ENCODE data around the gene CERK.

The CERK gene

GRCh38 chr22:46731246-46732040 is 6.6 kb downstream of the CERK start:
- DNase-seq (ENCODE audit: low read depth in 2 of 2) = no peak

GRCh38 chr22:46730568-46731245 is 7.3 kb downstream of the CERK start:
- DNase-seq (ENCODE audit: low read depth in 2 of 2) = no peak

- DNase-seq (ENCODE audit: low read depth in 2 of 2) = no peak
Observed at GRCh38 chr22:46728470-46728869, 9.6 kb downstream of the CERK start.

GRCh38 chr22:46727813-46728364 is 10.2 kb downstream of the CERK start:
- no peak for DNase-seq (ENCODE audit: low read depth in 2 of 2)

GRCh38 chr22:46726986-46727317 is 11.1 kb downstream of the CERK start:
- DNase-seq (ENCODE audit: low read depth in 2 of 2) = no peak

GRCh38 chr22:46726066-46726985 is 11.7 kb downstream of the CERK start:
- no peak for DNase-seq (ENCODE audit: low read depth in 2 of 2)

- DNase-seq (ENCODE audit: low read depth in 2 of 2) = no peak
Observed at GRCh38 chr22:46725096-46725495, 13.0 kb downstream of the CERK start.

GRCh38 chr22:46723882-46724281 is 14.2 kb downstream of the CERK start:
- no peak for DNase-seq (ENCODE audit: low read depth in 2 of 2)

GRCh38 chr22:46721501-46722085 is 16.5 kb downstream of the CERK start:
- no peak for DNase-seq (ENCODE audit: low read depth in 2 of 2)

GRCh38 chr22:46719921-46720320 is 18.1 kb downstream of the CERK start:
- no peak for DNase-seq (ENCODE audit: low read depth in 2 of 2)

- no peak for DNase-seq (ENCODE audit: low read depth in 2 of 2)
Observed at GRCh38 chr22:46714550-46714949, 23.5 kb downstream of the CERK start.

- no peak for DNase-seq (ENCODE audit: low read depth in 2 of 2)
Observed at GRCh38 chr22:46712288-46712687, 25.8 kb downstream of the CERK start.

GRCh38 chr22:46710806-46711205 is 27.2 kb downstream of the CERK start:
- DNase-seq (ENCODE audit: low read depth in 2 of 2) = no peak

- DNase-seq (ENCODE audit: low read depth in 2 of 2) = no peak
Observed at GRCh38 chr22:46708766-46709330, 29.2 kb downstream of the CERK start.

- no peak for DNase-seq (ENCODE audit: low read depth in 2 of 2)
Observed at GRCh38 chr22:46707827-46708570, 30.1 kb downstream of the CERK start.

- no peak for DNase-seq (ENCODE audit: low read depth in 2 of 2)
Observed at GRCh38 chr22:46707305-46707704, 30.7 kb downstream of the CERK start.

GRCh38 chr22:46706060-46706459 is 32.0 kb downstream of the CERK start:
- no peak for DNase-seq (ENCODE audit: low read depth in 2 of 2)

GRCh38 chr22:46703996-46704370 is 34.1 kb downstream of the CERK start:
- no peak for DNase-seq (ENCODE audit: low read depth in 2 of 2)

- no peak for DNase-seq (ENCODE audit: low read depth in 2 of 2)
Observed at GRCh38 chr22:46703171-46703995, 34.7 kb downstream of the CERK start.

- DNase-seq (ENCODE audit: low read depth in 2 of 2) = no peak
Observed at GRCh38 chr22:46701262-46701661, 36.8 kb downstream of the CERK start.
